Testis (tissue), 2 donors: ENCODE measurements around the gene PBX1.

ENCODE experiments used
- CTCF ChIP-seq, 3 experiments: fragments of 450-650 bp in 2 of 3; fragments of 200-600 bp in 1 of 3; sonication (generic) in 1 of 3; IDR thresholded peaks; one replicate each; pipeline ENCODE4 v1.5.1; 2016 to 2019; ENCODE audit warnings: antibody characterized with exemption in 3 of 3, mild to moderate bottlenecking in 2 of 3, moderate library complexity in 1 of 3
- POLR2A ChIP-seq: fragments of 450-650 bp; IDR thresholded peaks from one replicate; pipeline ENCODE4 v1.6.1; 2017; ENCODE audit warnings: antibody characterized with exemption, mild to moderate bottlenecking, moderate library complexity

- TF ChIP-seq CTCF (IDR thresholded peaks at IDR 0.05) (no peak), POLR2A (no peak)
Observed at GRCh38 chr1:164562061-164562460, 3.1 kb downstream of the PBX1 start.
